Endothelial cell of umbilical vein (primary cell): ENCODE measurements around the gene TMEM140. TPM values are rescaled to one million over a fixed set of nuclear protein-coding genes. Genes with fewer than 3 reads are reported as not detected.

Experiments
- BruUV-seq: library from RNA; stranded (reverse); fragments of 400-500 nt; replicated peaks from 2 replicates; lab custom pipeline; 2021; lab: Mats Ljungman, UMichigan
- CTCF ChIA-PET: fragments of 300-600, 350-600 bp; sonication (Branson Sonifier 250); formaldehyde crosslinking; loops from one replicate; lab custom pipeline; 2021; ENCODE audit warnings: antibody characterized with exemption, inconsistent platforms; lab: Charles Lee
- POLR2A ChIA-PET: fragments of 300-600, 350-600 bp; sonication (Branson Sonifier 250); formaldehyde crosslinking; loops from one replicate; lab custom pipeline; 2021; ENCODE audit warnings: antibody characterized with exemption, inconsistent platforms; lab: Charles Lee
- DNase-seq: peaks from one replicate; pipeline ENCODE4 v3.0.0-alpha.2; 2011; ENCODE audit warnings: low read depth, low spot score
- FAIRE-seq: peaks from 2 replicates; lab custom pipeline; 2011; peaks lifted over from hg19 to GRCh38; lab: Jason Lieb, UNC
- H2AFZ ChIP-seq: 2 replicates; pipeline ENCODE4 v1.6.0; 2012; ENCODE audit warnings: low read depth, low read length, control low read depth, inconsistent platforms
- H3K27ac ChIP-seq: 2 replicates; pipeline ENCODE4 v1.5.1; 2011; ENCODE audit warnings: low read depth, mild to moderate bottlenecking, control low read depth, low read length, moderate library complexity; ENCODE audit not compliant: insufficient read depth
- H3K27me3 ChIP-seq, 2 experiments: 2 replicates each; pipeline versions ENCODE4 v1.6.0 to v1.6.1; 2011; ENCODE audit warnings: low read length in 2 of 2, mixed read lengths in 1 of 2; ENCODE audit not compliant: control insufficient read depth in 2 of 2, insufficient read depth in 2 of 2
- H3K36me3 ChIP-seq, 2 experiments: 2 replicates in 1 of 2; 3 replicates in 1 of 2; pipeline ENCODE4 v1.5.1; 2011; ENCODE audit warnings: low read length in 2 of 2, mild to moderate bottlenecking in 1 of 2, moderate library complexity in 1 of 2; ENCODE audit not compliant: control insufficient read depth in 2 of 2, insufficient read depth in 2 of 2; ENCODE audit errors: extremely low read depth in 1 of 2
- H3K4me1 ChIP-seq: 3 replicates; pipeline ENCODE4 v1.5.1; 2011; ENCODE audit warnings: mild to moderate bottlenecking, low read length; ENCODE audit not compliant: control insufficient read depth, insufficient read depth; ENCODE audit errors: extremely low read depth
- H3K4me2 ChIP-seq: 2 replicates; pipeline ENCODE4 v1.6.1; 2011; ENCODE audit warnings: low read length, control low read depth, mixed read lengths; ENCODE audit not compliant: insufficient read depth
- H3K4me3 ChIP-seq, 3 experiments: fragments of 200-600 bp in 1 of 3; sonication (generic), shearing (Covaris generic) in 1 of 3; replicated peaks in 1 of 3; 2 replicates each; pipeline ENCODE4 v1.5.1; 2011 to 2016; ENCODE audit warnings: control low read depth in 3 of 3, low read length in 3 of 3, mild to moderate bottlenecking in 2 of 3, inconsistent platforms in 1 of 3, low read depth in 1 of 3, moderate library complexity in 1 of 3; ENCODE audit not compliant: insufficient read depth in 1 of 3
- H3K79me2 ChIP-seq: 2 replicates; pipeline ENCODE4 v1.6.0; 2012; ENCODE audit warnings: low read length, inconsistent platforms; ENCODE audit not compliant: control insufficient read depth, insufficient read depth
- H3K9ac ChIP-seq: replicated peaks from 2 replicates; pipeline ENCODE3; 2011; ENCODE audit warnings: low read length, control low read depth; ENCODE audit not compliant: insufficient read depth; ENCODE audit errors: extremely low read depth
- H3K9me1 ChIP-seq: replicated peaks from 3 replicates; pipeline ENCODE4 v1.6.0; 2011; ENCODE audit warnings: mild to moderate bottlenecking, low read length; ENCODE audit not compliant: control insufficient read depth, insufficient read depth; ENCODE audit errors: extremely low read depth
- H3K9me3 ChIP-seq: replicated peaks from 2 replicates; pipeline ENCODE4 v1.5.1; 2012; ENCODE audit warnings: low read length, inconsistent platforms; ENCODE audit not compliant: control insufficient read depth, insufficient read depth
- H4K20me1 ChIP-seq: replicated peaks from 2 replicates; pipeline ENCODE3; 2011; ENCODE audit warnings: mild to moderate bottlenecking, low read length; ENCODE audit not compliant: control insufficient read depth, insufficient read depth; ENCODE audit errors: extremely low read depth
- CTCF ChIP-seq, 2 donors: IDR thresholded peaks; 1 replicate in 1 of 2; 2 replicates in 1 of 2; pipeline ENCODE4 v1.5.1; 2011; ENCODE audit warnings: low read length in 2 of 2, mild to moderate bottlenecking in 2 of 2, moderate library complexity in 2 of 2, control low read depth in 1 of 2, inconsistent platforms in 1 of 2, low read depth in 1 of 2; ENCODE audit not compliant: insufficient read depth in 1 of 2; ENCODE audit errors: extremely low read depth in 1 of 2
- EZH2 ChIP-seq: IDR thresholded peaks from 2 replicates; pipeline ENCODE4 v1.6.1; 2012; ENCODE audit warnings: borderline replicate concordance, low read depth, mild to moderate bottlenecking, moderate library complexity, low read length, inconsistent platforms; ENCODE audit not compliant: severe bottlenecking
- FOS ChIP-seq: IDR thresholded peaks from 2 replicates; pipeline ENCODE4 v1.6.1; 2011; ENCODE audit warnings: mild to moderate bottlenecking, low read length, moderate library complexity, borderline replicate concordance; ENCODE audit not compliant: insufficient read depth
- GATA2 ChIP-seq: IDR thresholded peaks from 2 replicates; pipeline ENCODE4 v1.7.0; 2011; ENCODE audit warnings: low read depth, mild to moderate bottlenecking, moderate library complexity, mixed read lengths, low read length; ENCODE audit not compliant: insufficient read length, insufficient read depth
- JUN ChIP-seq: IDR thresholded peaks from 2 replicates; pipeline ENCODE4 v1.6.1; 2011; ENCODE audit warnings: borderline replicate concordance, low read depth; ENCODE audit not compliant: insufficient read length, insufficient read depth
- MAX ChIP-seq: IDR thresholded peaks from 2 replicates; pipeline ENCODE4 v1.6.1; 2011; ENCODE audit not compliant: insufficient read depth, insufficient read length
- MYC ChIP-seq: IDR thresholded peaks from one replicate; pipeline ENCODE4 v1.6.1; 2011; ENCODE audit warnings: mild to moderate bottlenecking, low read depth, low read length
- POLR2A ChIP-seq: IDR thresholded peaks from 2 replicates; pipeline ENCODE4 v1.6.1; 2012; ENCODE audit warnings: low read depth, mild to moderate bottlenecking, control low read depth, low read length
- POLR2AphosphoS5 ChIP-seq: IDR thresholded peaks from 2 replicates; pipeline ENCODE4 v1.6.1; 2012; ENCODE audit warnings: low read depth, mild to moderate bottlenecking, control low read depth, low read length, moderate library complexity; ENCODE audit not compliant: insufficient read depth
- dilution Hi-C: fragments of 300-500 bp; cut with MboI; formaldehyde crosslinking; loops from one replicate; pipeline ENCODE4 v1.15.0; 2019; ENCODE audit warnings: low sequenced_read_pairs; ENCODE audit not compliant: extremely low pct_ligation_motif_present
- intact Hi-C: fragments of 100-400 bp; cut with micrococcal nuclease; formaldehyde crosslinking; loops from one replicate; pipeline ENCODE4 v1.10.0; 2022
- polyA plus RNA-seq, 4 experiments: library from polyadenylated mRNA; depleted of rRNA in 3 of 4; stranded (reverse) in 3 of 4; unstranded in 1 of 4; fragments of >200 nt; gene quantifications; 2 replicates each; pipeline versions ENCODE4 v1.2.1 to v1.2.3, GENCODE V29; 2011 to 2012; ENCODE audit warnings: missing spikeins in 1 of 4
- total RNA-seq: library from RNA; stranded (reverse); gene quantifications from 2 replicates; pipeline ENCODE4 v1.2.3, GENCODE V29; 2021

TMEM140 gene
- total and polyA plus RNA-seq, 2 donors (not counting 3 experiments of a cell fraction or from before 2014, with no cell fraction given) = 17.9 to 26.5 TPM

- H4K20me1 ChIP-seq = no peaks in the 10 kb centered on the region
- no peak overlapping the region for H3K27ac ChIP-seq
- H3K27me3 ChIP-seq = no peaks in the 10 kb centered on the region
- FAIRE-seq = no peak
- dilution Hi-C loops (no loop called here), intact Hi-C loops (no loop called here)
- POLR2A ChIA-PET = no interaction called here
- no peak for DNase-seq
- peaks cover 0 to 4% of the 10 kb centered on the region in 2 experiments for H3K36me3 ChIP-seq
- CTCF ChIA-PET = no interaction called here
- H3K9me3 ChIP-seq = no peaks in the 10 kb centered on the region
- no peak for TF ChIP-seq FOS
- no peak for TF ChIP-seq MAX
- TF ChIP-seq JUN = no peak
- no peak for TF ChIP-seq POLR2A
- TF ChIP-seq EZH2 = no peak
- TF ChIP-seq MYC = no peak
- no peak for TF ChIP-seq GATA2
- TF ChIP-seq POLR2AphosphoS5 = no peak
- no peak for TF ChIP-seq CTCF (IDR thresholded peaks at IDR 0.05; ENCODE audit: extremely low read depth in 1 of 2, insufficient read depth in 1 of 2, low read depth in 1 of 2, low read length in 2 of 2)
- no peak overlapping the region for H3K9ac ChIP-seq
- H3K79me2 ChIP-seq = no peaks in the 10 kb centered on the region
- H3K4me1 ChIP-seq = no peaks in the 10 kb centered on the region
- H3K4me2 ChIP-seq = no peak overlapping the region
- H3K9me1 ChIP-seq = no peaks in the 10 kb centered on the region
- no peak overlapping the region for H2AFZ ChIP-seq
- H3K4me3 ChIP-seq = no peak overlapping the region
- BruUV-seq = no TSS peak
Measured at GRCh38 chr7:135197906-135198655, 50.2 kb downstream of the TMEM140 start.
